DOHH2 (cell line): ENCODE measurements around the gene FAM184A.

ENCODE experiments used
- H3F3A ChIP-seq: fragments of 200-600 bp; sonication (generic), shearing (Covaris generic); 2 replicates; pipeline ENCODE4 v1.6.0; 2016; ENCODE audit warnings: antibody characterized with exemption, mild to moderate bottlenecking; ENCODE audit not compliant: control insufficient read depth, insufficient read depth
- H3K27ac ChIP-seq: fragments of 200-600 bp; sonication (generic); 2 replicates; pipeline ENCODE4 v1.5.1; 2014; ENCODE audit warnings: low read depth, mild to moderate bottlenecking, low read length, moderate library complexity
- H3K27me3 ChIP-seq: fragments of 200-600 bp; sonication (generic); 2 replicates; pipeline ENCODE4 v1.6.1; 2014; ENCODE audit warnings: mild to moderate bottlenecking, low read length, mixed read lengths; ENCODE audit not compliant: control insufficient read depth
- H3K36me3 ChIP-seq: fragments of 200-600 bp; sonication (generic); 2 replicates; pipeline ENCODE4 v1.6.1; 2014; ENCODE audit warnings: mild to moderate bottlenecking, low read length, moderate library complexity, mixed read lengths; ENCODE audit not compliant: control insufficient read depth
- H3K4me1 ChIP-seq: fragments of 200-600 bp; sonication (generic); 2 replicates; pipeline ENCODE4 v1.6.1; 2014; ENCODE audit warnings: mild to moderate bottlenecking, low read length, mixed read lengths; ENCODE audit not compliant: control insufficient read depth
- H3K4me2 ChIP-seq: fragments of 200-600 bp; sonication (generic); 2 replicates; pipeline ENCODE4 v1.6.0; 2014; ENCODE audit warnings: mild to moderate bottlenecking, low read length, moderate library complexity
- H3K4me3 ChIP-seq: fragments of 200-600 bp; sonication (generic); 2 replicates; pipeline ENCODE4 v1.5.1; 2014; ENCODE audit warnings: mild to moderate bottlenecking, low read length, mixed read lengths
- H3K79me2 ChIP-seq: fragments of 200-600 bp; sonication (generic); 2 replicates; pipeline ENCODE4 v1.6.1; 2014; ENCODE audit warnings: mild to moderate bottlenecking, low read length, mixed read lengths; ENCODE audit not compliant: control insufficient read depth
- H3K9me2 ChIP-seq: fragments of 200-600 bp; sonication (generic); replicated peaks from 2 replicates; pipeline ENCODE4 v1.6.1; 2014; ENCODE audit warnings: mild to moderate bottlenecking, low read length, mixed read lengths; ENCODE audit not compliant: control insufficient read depth
- H3K9me3 ChIP-seq: fragments of 200-600 bp; sonication (generic); 2 replicates; pipeline ENCODE4 v1.6.1; 2014; ENCODE audit warnings: antibody characterized with exemption, low read length, mixed read lengths; ENCODE audit not compliant: control insufficient read depth, insufficient read depth
- H4K20me1 ChIP-seq: fragments of 200-600 bp; sonication (generic); 2 replicates; pipeline ENCODE4 v1.6.0; 2014; ENCODE audit warnings: low read depth, mild to moderate bottlenecking, antibody characterized with exemption, low read length, moderate library complexity; ENCODE audit not compliant: control insufficient read depth, insufficient read depth
- CTCF ChIP-seq: fragments of 200-600 bp; sonication (generic); IDR thresholded peaks from one replicate; pipeline ENCODE4 v1.5.1; 2014; ENCODE audit warnings: antibody characterized with exemption, mild to moderate bottlenecking, low read depth, low read length; ENCODE audit not compliant: poor library complexity, severe bottlenecking
- EZH2phosphoT487 ChIP-seq: fragments of 200-600 bp; sonication (generic); IDR thresholded peaks from 2 replicates; pipeline ENCODE4 v1.6.1; 2017; ENCODE audit warnings: borderline replicate concordance, mild to moderate bottlenecking, antibody characterized with exemption, low read length, moderate library complexity, mixed read lengths

Gene FAM184A

GRCh38 chr6:118996289-118996820 is 82.1 kb downstream of the FAM184A start:
- Histone ChIP-seq H4K20me1 (no peaks in the 10 kb centered on the region), H3K4me2 (no peak overlapping the region), H3K27ac (no peak overlapping the region), H3K79me2 (no peaks in the 10 kb centered on the region), H3K9me3 (no peaks in the 10 kb centered on the region), H3K27me3 (no peaks in the 10 kb centered on the region; the same call in 1 of the 2 replicates), H3K4me1 (no peaks in the 10 kb centered on the region), H3K9me2 (no peaks in the 10 kb centered on the region), H3K36me3 (no peaks in the 10 kb centered on the region), H3K4me3 (no peak overlapping the region), H3F3A (no peaks in the 10 kb centered on the region)
- no peak for TF ChIP-seq EZH2phosphoT487
- no peak for TF ChIP-seq CTCF

- Histone ChIP-seq H3F3A (no peaks in the 10 kb centered on the region), H3K79me2 (no peaks in the 10 kb centered on the region), H3K27me3 (no peaks in the 10 kb centered on the region), H3K36me3 (no peaks in the 10 kb centered on the region), H3K4me3 (no peak overlapping the region), H3K4me1 (no peaks in the 10 kb centered on the region), H3K9me2 (no peaks in the 10 kb centered on the region), H3K4me2 (no peak overlapping the region), H3K27ac (no peak overlapping the region), H4K20me1 (no peaks in the 10 kb centered on the region), H3K9me3 (no peaks in the 10 kb centered on the region)
- TF ChIP-seq EZH2phosphoT487, result no peak
- TF ChIP-seq CTCF, result no peak
Observed at GRCh38 chr6:118993803-118994251, 84.6 kb downstream of the FAM184A start.

GRCh38 chr6:118993358-118993757 is 85.1 kb downstream of the FAM184A start:
- no peaks in the 10 kb centered on the region for H3K27me3 ChIP-seq
- H3K27ac ChIP-seq, result no peak overlapping the region
- H3K36me3 ChIP-seq, result no peaks in the 10 kb centered on the region
- H3K4me1 ChIP-seq, result no peaks in the 10 kb centered on the region
- no peak overlapping the region for H3K4me2 ChIP-seq
- no peaks in the 10 kb centered on the region for H3K79me2 ChIP-seq
- H3K4me3 ChIP-seq, result no peak overlapping the region
- no peaks in the 10 kb centered on the region for H4K20me1 ChIP-seq
- no peaks in the 10 kb centered on the region for H3F3A ChIP-seq
- no peaks in the 10 kb centered on the region for H3K9me3 ChIP-seq
- no peak for TF ChIP-seq EZH2phosphoT487
- TF ChIP-seq CTCF, result no peak
- no peaks in the 10 kb centered on the region for H3K9me2 ChIP-seq
